HG03097 (cell line): ENCODE data around the gene NSMCE1.
A peak's percentile ranks its signal among the peaks of the same experiment; 100 is the strongest.
"Not testable (repeated sequence)": the region's sequence is repeated elsewhere in the genome, so short reads cannot be mapped to it uniquely, and the experiment has no call there.

ENCODE experiments used
- ATAC-seq: cut with Tn5 transposase; IDR thresholded peaks from one replicate; pipeline ENCODE4 v1.9.1; 2021; ENCODE audit not compliant: unreplicated experiment, low FRiP score

NSMCE1 gene

DNA sequence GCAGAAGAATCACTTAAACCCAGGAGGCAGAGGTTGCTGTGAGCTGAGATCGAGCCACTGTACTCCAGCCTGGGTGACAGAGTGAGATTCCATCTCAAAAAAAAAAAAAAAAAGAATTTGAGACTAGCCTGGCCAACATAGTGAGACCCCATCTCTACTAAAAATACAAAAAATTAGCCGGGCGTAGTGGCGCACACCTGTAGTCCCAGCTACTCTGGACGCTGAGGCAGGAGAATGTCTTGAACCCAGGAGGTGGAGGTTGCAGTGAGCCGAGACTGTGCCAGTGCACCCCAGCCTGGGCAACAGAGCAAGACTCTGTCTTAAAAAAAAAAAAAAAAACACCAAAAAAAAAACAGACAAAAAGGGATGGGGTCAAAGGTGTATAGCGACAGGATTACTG is 4.1 kb upstream of the NSMCE1 start:
- not testable (repeated sequence) for ATAC-seq

DNA sequence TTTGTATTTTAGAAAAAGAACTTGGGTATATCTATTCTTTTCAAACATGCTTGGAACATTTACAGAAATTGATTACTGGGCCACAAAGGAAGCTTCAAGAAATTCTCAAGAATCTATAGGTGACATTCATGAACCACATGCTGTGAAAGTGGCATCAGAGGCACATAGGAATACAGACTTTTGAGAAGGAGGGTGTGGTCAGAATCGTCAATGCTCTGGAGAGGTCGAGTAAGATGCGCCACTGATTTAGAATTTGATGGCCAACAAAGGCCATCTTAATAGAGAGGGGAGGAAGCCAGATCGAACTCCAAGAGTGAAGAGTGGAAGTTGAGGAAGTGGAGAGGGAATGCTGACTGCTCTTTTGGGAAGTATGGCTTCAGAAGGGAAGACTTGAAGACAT is 3.5 kb upstream of the NSMCE1 start:
- no peak for ATAC-seq

DNA sequence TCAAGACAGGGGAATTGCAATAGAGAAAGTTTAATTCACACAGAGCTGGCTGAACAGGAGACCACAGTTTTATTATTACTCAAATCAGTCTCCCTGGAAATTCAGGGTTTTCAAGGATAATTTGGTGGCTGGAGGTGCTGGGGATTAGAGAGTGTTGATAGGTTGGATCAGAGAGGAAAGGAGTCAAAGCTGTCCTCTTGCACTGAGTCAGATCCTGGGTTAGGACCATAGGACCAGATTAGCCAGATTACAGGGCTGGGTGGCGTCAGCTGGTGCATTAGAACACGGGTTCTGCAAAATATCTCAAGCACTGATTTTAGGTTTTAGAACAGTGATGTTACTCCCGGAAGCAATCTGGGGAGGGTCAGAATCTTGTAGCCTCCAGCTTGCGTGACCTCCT is 1.8 kb upstream of the NSMCE1 start:
- ATAC-seq: no peak

DNA sequence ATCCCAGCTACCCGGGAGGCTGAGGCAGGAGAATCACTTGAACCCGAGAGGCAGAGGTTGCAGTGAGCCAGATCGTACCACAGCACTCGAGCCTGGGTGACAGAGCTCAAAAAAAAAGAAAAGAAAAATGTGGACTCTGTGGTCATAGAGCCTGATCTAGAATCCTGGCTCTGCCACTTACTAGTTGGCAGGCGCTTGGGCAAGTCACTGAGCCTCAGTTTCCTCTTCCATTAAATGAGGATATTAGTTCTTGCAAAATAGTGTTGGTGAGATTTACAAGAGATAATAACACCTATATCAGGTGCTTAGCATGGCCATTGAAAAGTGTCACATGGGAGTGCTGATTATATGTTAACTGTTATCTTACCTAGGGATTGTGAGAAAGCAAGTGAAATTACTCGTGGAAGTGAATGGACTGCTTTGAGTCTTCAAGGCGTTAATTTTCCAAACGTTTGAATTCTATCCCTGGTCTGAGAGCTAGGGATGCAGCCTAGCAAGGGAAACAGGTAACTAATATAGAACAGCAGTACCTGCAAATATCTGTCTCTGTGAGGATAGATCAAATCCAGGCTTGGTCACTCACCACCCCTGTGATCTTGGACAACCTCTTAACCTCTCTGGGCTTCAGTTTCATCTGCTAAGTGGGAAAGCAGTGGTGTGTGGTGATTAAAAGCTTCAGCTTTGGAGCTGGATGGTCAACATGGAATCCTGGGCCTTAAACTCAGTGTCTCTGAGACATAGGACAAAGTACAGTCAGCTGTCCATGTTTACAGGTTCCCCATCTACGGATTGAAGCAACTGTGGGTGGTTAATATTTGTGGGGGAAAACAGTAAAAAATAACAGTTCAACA is 953 bp upstream of the NSMCE1 start:
- ATAC-seq: no peak

DNA sequence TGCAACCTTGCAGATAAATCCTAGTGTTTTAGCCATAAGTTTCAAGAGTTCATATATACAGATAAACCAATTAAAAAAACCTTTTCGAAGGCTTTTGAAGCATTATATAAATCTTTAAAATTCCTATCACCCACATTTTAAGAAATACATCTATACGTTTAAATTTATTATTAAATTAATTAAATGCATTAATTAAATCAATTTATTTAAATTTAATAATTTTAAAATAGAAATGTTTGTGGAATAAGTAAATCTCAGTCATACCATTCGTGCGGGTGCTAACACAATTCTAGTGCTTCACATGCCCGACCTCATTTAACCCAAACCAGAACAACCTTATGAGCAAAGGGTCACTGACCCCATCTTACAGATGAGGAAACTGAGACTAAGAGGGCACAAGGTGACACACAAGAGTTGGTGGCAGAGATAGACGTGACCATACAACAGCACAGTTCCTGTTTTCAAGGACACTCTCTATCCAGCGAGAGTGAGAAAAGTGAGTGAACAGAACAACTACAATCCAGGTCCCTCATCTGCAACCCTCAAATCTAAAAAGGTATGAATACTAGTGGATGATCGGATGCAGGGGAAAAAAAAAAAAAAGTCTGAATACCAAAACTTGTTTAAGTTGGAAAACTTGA is 1.4 kb downstream of the NSMCE1 start:
- ATAC-seq: no peak

DNA sequence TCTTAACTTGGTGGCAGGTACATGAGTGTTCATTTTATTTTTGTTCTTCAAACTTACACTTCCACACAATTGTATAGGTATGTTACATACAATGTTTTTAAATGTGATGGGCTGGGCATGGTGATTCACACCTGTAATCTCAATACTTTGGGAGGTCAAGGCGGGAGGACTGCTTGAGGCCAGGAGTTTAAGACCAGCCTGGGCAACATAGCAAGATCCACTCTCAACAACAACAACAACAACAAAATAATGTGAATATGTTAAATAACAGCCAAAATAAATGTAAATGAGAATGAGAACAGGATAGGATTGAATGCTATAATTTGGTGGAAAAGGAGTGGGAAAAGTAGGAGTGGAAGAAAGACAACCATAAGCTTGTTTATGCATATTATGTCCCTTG is 2.6 kb downstream of the NSMCE1 start:
- ATAC-seq: no peak

DNA sequence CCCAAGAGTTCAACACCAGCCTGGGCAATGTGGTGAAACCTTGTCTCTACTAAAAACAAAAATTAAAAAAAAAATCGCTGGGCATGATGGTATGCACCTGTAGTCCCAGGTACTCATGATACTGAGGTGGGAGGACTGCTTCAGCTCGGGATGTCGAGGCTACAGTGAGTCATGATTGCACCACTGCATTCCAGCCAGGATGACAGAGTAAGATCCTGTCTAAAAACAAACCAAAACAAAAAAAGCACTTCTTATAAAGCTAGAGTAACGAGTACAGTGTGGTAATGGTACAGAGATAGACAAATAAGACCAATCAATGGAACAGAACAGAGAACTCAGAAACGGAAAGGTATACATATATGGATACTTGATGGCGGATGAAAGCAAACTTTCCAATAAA is 4.4 kb downstream of the NSMCE1 start:
- no peak for ATAC-seq

DNA sequence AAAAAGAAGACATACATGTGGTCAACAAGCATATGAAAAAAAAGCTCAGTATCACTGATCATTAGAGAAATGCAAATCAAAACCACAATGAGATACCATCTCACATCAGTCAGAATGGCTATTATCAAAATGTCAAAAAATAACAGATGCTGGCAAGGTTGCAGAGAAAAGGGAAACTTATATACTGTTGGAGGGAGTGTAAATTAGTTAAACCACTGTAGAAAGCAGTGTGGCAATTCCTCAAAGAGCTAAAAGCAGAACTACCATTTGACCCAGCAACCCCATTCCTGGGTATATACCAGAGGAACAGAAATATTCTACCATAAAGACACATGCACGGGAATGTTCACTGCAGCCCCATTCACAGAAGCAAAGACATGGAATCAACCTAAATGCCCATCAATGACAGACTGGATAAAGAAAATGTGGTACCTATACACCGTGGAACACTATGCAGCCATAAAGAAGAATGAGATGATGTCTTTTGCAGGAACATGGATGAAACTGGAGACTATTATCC is 5.6 kb downstream of the NSMCE1 start:
- ATAC-seq: not testable (repeated sequence)

DNA sequence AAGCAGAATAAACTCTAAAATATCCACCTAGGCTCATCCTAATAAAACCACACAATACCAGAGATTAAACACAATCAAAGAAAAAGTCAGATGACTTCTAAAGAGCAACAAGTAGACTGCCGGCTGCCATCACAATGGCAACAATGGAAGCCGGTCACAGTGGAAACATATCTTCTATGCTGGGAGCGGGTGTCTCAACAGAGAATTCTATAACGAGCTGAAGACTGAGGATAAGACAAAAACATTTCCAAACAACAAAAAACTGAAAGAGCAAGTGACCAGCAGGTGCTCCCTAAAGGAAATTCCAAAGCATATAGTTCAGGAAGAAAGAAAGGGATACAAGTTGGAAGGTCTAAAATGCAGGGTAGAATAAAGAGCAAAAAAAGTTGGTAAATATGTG is 8.9 kb downstream of the NSMCE1 start:
- no peak for ATAC-seq

DNA sequence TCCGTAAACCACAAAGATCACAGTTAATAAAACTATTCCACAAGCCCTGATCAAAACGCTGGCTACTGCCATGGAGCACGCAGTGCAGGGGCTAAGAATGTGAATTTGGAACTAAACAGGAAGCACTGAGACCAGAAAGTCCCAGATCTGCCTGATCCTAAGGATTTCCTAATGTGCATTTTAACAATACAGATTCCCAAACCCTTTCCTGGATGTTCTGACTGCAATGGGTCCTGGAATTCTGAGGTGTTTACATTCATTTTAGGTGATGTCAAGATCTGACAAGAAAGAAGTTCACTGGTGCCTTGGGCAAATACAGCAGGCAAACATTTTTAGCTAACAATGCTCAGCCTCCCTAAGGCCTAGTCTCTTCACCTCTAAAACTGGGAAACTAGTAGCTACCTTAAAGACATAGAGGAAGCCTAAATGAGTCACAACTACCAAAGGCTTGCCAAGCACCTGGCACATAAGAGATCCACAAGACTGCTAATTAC is 10.3 kb downstream of the NSMCE1 start:
- no peak for ATAC-seq

DNA sequence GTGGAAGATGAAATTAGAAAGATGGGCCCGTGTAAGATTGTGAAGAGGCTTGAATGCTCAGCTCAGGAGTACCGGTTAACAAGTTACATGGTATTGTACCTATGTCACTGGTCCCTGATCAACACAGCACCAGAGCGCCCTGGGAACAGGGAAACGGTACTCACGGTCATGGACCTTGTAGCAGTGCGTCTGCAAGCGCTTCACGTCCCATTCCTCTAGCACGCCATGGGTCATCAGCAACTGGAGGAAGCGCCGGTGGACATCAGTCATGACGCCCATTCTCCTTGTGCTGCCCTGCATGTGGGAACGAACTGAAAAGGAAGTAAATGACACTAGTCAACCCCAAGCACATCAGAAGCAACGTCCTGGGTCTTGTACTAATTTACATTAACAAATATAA is 11.3 kb downstream of the NSMCE1 start:
- no peak for ATAC-seq

DNA sequence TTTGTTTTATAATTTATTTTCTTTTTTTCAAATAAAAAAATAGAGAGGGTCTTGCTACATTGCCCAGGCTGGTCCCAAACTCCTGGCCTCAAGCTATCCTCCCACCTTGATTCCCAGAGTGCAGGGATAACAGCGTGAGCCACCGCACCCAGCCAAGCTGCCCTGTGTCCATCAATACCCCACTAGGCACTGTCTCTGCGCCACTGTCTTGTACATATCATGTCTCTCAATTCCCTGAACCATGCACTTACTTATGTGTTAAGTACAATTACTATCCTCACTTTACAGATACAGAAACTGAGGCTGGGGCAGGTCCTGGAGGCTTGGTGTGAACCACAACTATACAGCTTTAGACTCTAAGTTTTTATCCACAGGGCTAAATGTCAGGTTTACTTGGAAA is 11.7 kb downstream of the NSMCE1 start:
- no peak for ATAC-seq

DNA sequence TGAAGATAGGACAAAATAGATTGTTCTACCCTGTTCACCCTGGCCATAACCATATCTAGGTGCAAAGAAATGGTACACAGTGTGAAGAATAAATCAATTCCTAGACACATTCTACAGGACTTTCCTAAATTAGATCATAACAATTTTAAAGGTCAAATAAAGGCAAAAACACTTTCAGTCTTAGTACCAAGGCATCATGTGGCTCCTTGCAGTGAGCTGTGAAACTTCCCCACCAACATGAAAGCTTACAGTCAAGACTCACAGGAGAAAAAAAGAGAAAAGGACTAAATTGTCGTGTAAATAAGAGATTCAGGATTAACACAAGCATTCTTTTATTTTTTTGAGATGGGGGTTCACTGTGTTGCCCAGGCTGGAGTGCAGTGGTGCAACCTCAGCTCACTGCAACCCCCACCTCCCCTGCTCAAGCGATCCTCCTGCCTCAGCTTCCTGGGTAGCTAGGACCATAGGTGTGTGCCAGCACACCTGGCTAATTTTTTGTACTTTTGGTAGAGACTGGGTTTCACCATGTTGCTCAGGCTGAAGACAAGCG is 14.2 kb downstream of the NSMCE1 start:
- ATAC-seq: peak; percentile 60

DNA sequence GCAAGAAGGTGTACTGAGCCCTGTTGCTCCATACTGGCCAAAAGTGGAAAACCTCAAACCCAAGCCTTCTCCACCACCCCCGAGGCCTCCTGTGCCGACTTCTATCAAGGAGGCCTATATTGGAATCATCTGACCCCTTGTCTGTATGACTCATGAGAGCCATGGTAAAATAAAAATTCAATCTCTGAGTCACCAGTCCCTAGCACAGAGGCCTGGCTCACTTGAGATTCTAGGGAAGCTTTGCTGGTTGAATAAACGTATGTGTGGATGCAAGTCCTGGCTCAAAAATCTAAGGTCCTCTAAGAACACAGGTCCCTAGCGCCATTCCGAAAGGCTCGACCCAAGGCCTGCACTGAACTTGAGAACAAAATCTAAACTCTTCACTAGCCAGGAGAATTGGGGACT is 15.0 kb downstream of the NSMCE1 start:
- ATAC-seq: no peak

DNA sequence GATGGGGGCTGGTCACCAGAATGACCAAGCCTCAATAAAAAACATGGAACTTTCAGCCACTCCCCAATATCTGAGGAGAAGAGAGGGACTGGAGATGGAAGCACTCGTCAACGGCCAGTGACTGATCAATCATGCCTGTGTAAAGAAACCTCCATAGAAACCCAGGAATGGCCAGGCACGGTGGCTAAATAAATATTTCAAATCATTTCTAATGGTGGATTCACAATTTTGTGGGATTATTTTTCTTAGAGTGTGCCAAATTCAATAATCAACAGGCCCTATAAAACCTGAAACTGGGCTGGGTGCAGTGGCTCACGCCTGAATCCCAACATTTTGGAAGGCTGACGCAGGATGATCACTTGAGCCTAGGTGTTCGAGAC is 16.4 kb downstream of the NSMCE1 start:
- ATAC-seq: no peak

DNA sequence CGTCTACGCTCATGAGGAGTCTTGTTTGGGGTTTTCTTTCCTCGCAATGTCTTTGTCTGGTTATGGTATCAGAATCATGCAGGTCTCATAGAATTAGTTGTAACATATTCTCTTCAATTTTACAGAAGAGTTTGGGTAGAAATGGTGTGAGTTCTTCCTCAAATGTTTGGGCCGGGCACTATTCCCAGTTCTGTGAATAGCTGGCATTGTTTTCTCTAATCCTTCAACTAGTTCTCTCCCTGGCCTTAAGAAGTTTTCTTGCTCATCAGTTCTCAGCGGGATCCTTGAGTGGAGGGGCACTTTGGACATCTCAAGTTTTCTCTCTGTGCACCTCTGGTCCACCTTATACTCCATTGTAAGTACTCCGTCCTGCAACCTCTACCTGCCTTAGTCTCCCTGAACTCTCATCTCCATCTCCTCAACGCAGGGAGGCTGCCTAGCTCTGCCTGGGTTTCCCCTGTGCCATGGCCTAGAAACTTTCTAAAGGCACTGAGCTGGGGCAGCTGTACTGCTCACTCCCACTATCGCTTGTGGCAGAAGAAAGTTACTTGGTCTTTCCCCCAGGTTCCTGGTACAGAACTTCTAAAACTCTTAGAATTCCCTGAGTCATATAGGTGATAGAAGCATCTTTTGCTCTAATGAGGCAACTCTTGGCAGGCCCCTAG is 16.9 kb downstream of the NSMCE1 start:
- no peak for ATAC-seq

DNA sequence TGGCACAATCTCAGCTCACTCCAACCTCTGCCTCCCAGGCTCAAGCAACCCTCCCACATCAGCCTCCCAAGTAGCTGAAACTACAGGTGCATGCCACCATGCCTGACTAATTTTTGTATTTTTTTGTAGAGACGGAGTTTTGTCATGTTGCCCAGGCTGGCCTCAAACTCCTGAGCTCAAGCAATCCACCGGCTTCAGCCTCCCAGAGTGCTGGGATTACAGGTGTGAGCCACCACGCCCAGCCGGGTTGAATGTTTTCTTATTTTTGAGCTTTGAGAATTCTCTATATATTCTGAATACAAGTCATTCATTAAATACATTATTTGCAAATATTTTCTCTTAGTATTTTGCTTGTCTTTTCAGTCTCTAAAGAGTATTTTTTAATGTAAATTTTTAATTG is 19.7 kb downstream of the NSMCE1 start:
- not testable (repeated sequence) for ATAC-seq

DNA sequence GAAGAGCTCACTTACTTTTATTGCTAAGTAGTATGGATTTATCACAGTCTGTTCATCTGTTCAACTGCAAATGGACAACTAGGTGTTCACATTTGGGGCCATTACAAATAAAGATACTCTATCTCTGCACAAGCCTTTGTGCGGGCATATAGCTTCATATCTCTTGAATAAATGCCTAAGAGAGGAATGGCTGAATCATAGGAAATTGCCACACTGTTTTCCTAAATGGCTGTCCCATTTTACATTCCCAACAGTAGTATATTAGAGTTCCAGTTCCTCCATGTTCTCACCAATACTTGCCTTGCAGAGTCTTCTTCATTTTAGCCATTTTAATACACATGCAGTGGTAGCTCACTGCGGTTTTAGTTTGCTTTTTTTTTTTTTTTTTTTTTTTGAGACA is 20.5 kb downstream of the NSMCE1 start:
- no peak for ATAC-seq

DNA sequence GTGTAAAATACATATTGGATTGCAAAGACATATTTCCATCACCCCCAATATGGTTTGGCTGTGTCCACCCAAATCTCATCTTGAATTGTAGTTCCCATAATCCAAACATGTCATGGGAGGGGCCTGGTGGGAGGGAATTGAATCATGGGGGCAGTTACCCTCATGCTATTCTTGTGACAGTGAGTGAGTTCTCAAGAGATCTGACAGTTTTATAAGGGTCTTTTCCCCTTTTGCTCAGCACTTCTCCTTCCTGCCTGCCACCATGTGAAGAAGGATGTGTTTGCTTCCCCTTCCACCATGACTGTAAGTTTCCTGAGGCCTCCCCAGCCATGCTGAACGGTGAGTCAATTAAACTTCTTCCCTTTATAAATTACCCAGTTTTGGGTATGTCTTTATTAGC is 21.5 kb downstream of the NSMCE1 start:
- not testable (repeated sequence) for ATAC-seq

DNA sequence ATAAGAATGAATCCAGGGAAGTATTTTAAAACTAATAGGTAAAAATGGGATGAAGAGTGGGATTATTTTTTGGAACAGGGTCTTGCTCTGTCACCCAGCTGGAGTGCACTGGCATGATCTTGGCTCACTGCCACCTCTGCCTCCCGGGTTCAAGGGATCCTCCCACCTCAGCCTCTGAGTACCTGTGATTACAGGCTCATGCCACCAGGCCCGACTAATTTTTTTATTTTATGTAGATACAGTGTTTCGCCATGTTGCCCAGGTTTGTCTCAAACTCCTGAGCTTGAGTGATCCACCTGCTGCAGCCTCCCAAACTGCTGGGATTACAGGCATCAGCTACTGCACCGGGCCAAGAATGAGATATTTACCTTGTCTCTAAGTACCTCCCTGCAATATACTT is 22.1 kb downstream of the NSMCE1 start:
- ATAC-seq: no peak
